ENCODE results near the gene MYCBPAP.

DNA sequence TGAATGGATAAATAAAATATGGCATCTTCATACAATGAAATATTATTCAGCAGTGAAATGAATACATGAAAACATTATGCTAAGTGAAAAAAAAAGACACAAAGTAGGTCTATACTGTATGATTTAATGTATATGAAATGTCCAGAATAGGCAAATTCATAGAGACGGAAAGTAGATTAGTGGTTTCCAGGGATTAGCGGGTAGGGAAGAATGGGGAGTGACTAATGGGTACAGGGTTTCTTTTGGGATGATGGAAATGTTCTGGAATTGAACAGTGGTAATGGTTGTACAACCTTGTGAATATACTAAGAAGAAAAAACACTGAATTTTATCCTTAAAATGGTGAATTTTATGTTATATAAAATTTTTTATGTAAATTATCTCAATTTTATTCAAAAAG is 8.5 kb upstream of the MYCBPAP start:
- TF ChIP-seq, protein P1, sequence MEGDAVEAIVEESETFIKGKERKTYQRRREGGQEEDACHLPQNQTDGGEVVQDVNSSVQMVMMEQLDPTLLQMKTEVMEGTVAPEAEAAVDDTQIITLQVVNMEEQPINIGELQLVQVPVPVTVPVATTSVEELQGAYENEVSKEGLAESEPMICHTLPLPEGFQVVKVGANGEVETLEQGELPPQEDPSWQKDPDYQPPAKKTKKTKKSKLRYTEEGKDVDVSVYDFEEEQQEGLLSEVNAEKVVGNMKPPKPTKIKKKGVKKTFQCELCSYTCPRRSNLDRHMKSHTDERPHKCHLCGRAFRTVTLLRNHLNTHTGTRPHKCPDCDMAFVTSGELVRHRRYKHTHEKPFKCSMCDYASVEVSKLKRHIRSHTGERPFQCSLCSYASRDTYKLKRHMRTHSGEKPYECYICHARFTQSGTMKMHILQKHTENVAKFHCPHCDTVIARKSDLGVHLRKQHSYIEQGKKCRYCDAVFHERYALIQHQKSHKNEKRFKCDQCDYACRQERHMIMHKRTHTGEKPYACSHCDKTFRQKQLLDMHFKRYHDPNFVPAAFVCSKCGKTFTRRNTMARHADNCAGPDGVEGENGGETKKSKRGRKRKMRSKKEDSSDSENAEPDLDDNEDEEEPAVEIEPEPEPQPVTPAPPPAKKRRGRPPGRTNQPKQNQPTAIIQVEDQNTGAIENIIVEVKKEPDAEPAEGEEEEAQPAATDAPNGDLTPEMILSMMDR (IDR thresholded peaks at IDR 0.05) = no peak
- no peak for TF ChIP-seq POLR2A (IDR thresholded peaks at IDR 0.05)
